GM21447 (cell line): ENCODE measurements around the gene DDX23.
"Not testable (repeated sequence)": the region's sequence is repeated elsewhere in the genome, so short reads cannot be mapped to it uniquely, and the experiment has no call there.

Source experiments
- ATAC-seq: cut with Tn5 transposase; IDR thresholded peaks from one replicate; pipeline ENCODE4 v1.9.1; 2021; ENCODE audit not compliant: unreplicated experiment

Gene DDX23

GRCh38 chr12:48851883-48852733, at the start of gene DDX23:
Gene DDX23 (minus strand): TSS chr12:48852163. CDS start chr12:48845782, 6,381 bp downstream.
- peak; percentile 98 for ATAC-seq

- ATAC-seq, result no peak
Measured at GRCh38 chr12:48901278-48901677, 49.3 kb upstream of the DDX23 start.

- ATAC-seq, result no peak
Measured at GRCh38 chr12:48899651-48900050, 47.7 kb upstream of the DDX23 start.

DNA sequence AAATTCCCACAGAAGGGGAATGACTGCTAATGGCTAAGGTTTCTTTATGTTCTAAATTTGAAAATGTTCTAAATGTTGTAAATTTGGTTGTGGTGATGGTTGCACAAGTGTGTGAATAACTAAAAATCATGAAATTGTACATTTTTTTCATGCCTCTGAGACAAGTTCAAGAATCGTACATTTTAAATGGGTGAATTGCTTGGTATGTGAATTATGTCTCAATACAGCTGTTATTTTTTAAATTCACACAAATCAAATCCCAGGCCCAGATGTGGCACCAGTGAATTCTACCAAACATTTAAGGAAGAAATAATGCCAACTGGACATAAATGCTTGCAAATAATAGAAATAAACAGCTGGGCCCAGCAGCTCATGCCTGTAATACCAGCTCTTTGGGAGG, 42.3 kb upstream of the DDX23 start:
- no peak for ATAC-seq

- ATAC-seq, result peak; percentile 70
Measured at GRCh38 chr12:48890657-48891418, 38.9 kb upstream of the DDX23 start.

DNA sequence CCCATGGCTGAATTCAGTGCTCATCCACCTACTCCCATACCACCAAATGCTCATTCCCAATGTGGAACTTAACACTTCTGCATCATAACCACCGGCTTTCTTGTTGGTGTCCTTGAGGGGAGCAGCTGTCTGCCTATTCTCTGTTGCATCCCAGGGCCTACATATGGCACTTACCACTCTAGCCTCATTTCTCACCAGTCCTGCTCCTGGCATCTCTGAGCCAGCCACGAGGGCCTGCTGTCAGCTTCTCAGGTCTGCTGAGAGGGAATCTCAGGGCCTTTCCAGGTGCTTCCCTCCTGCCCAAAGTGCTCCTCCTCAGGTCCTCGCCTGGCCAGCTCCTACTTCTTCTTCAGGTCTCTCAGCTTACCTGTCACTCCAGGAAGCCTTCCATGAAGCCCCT, 37.7 kb upstream of the DDX23 start:
- ATAC-seq, result no peak

- no peak for ATAC-seq
Measured at GRCh38 chr12:48883305-48884161, 31.6 kb upstream of the DDX23 start.

- ATAC-seq, result no peak
Measured at GRCh38 chr12:48882972-48883304, 31.0 kb upstream of the DDX23 start.

DNA sequence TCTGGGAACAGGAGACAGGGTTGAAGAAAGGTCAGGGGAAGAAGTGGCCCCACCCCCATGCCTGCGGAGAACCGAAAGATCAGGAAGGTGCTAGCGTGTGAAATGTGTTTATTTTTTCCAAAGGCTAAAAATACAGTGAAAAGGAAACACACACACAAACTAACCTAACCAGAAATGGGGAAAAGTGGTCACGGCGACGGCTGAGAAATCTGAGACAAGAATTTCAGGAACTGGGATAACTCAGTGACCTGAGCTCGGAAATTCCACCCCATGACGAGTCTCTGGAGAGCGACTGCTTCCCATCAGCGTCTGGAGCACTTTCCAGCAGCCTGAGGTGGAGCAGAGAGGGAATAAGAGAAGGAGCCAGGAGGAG, 30.3 kb upstream of the DDX23 start:
- no peak for ATAC-seq

GRCh38 chr12:48881686-48882314, 29.8 kb upstream of the DDX23 start:
- ATAC-seq, result no peak

DNA sequence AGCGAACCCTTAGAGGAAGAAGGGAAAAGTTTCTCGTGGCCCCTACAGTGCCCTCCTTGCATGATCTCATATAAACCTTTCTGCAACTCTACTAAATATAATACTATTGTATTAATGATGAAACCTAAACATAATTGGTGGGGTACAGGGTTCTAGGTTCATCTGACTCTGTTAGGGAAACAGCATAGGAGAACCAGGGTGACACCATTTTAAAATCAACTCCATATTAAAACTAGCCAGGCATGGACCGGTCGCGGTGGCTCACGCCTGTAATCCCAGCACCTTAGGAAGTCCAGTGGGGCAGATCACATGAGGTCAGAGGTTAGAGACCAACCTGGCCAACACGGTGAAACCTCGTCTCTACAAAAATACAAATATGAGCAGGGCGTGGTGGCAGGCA, 28.7 kb upstream of the DDX23 start:
- no peak for ATAC-seq

DNA sequence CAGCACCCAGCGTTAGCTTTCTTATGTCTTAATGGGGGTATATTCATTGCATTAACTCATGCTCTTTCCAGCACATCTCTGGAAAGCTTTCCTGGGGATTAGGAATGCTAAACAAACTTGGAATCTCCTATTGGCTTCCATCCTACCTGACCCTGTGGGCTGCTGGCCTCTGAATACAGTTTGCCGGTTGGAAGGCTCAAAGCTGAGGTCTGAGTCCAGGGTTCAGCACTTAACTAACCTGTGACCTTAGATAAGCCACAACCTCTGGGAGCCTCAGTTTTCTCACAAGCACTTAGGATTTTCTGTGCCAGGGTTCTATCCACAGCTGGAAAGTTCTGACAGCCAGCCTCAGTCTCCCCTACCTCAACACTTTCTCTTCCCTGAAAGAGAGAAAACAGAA, 26.6 kb upstream of the DDX23 start:
- no peak for ATAC-seq

GRCh38 chr12:48875944-48876515, 24.1 kb upstream of the DDX23 start:
- no peak for ATAC-seq

- not testable (repeated sequence) for ATAC-seq
Measured at GRCh38 chr12:48873534-48873933, 21.6 kb upstream of the DDX23 start.

DNA sequence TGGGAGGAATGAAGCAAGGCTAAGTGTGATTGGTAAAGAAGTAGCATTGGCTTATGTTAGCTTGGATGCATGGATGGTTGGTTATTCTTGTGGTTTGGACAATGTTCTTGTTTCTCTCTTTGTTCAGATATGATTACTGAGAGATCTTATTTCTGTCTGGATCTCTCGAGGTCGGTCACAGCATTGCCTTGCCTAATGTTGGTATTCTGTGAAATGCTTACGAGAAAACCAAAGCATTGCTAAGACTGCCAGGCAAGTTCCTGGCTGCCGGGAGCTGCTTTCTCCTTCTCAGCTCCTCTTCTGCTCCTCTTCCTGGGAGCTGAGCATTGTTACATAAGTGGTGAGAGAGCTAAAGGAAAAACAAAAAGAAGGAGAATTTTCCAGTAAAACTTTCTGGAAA, 21.1 kb upstream of the DDX23 start:
- no peak for ATAC-seq

GRCh38 chr12:48869191-48869590, 17.2 kb upstream of the DDX23 start:
- no peak for ATAC-seq

DNA sequence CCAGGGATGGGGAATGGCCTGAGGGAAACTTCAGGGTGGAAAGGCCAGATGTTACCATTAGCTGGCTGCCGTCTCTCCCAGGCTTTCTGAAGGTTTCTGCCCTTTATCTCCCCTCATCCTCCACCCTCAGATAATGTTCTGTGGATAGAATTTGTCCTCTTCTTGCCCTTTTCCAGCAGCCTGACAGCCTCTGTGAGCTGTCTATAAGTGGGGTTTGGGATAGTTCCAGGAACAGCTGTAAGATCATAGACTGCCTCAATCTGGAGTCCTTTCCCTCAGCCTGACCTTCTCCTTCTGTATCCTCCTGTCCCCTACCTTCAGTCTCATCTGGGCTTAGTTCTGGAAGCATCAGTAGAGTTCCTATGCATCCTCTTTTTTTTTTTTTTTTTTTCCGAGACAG, 16.5 kb upstream of the DDX23 start:
- ATAC-seq, result no peak

DNA sequence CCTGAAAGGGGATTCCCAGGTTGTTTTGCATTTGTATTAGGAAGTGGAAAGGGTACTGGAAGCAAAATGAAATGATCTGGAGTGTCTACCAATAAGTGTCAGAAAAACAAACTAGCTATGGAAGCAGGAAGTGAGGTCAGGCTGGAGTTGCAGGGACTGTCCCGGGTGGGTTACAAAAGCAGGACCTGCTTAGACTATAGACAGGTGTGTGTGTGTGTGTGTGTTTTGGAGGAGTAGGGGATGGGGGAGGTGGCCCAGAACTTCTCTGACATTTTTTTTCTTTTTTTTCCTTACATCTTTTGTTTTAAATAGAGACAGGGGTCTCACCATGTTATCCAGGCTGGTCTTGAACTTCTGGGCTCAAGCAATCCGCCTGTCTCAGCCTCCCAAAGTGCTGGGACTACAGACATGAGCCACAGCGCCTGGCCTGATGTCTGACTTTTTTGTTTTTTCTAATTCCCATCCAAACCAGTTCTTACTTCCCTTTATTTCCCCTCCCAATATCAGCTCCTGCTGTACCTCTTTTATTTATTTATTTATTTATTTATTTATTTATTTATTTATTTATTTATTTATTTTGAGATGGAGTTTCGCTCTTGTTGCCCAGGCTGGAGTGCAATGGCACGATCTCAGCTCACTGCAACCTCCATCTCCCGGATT, 14.2 kb upstream of the DDX23 start:
- no peak for ATAC-seq

- ATAC-seq, result peak; percentile 94
Measured at GRCh38 chr12:48865281-48866051, 13.5 kb upstream of the DDX23 start, which contains the start of gene RND1. Gene RND1 (minus strand): TSS chr12:48865870. CDS start chr12:48865767, 103 bp downstream.
